Lower leg skin (tissue), 3 donors: ENCODE results near the gene PKP2.

Experiments
- CTCF ChIP-seq, 3 donors: fragments of 450-650 bp; IDR thresholded peaks; one replicate each; pipeline ENCODE4 v1.5.1; 2016; ENCODE audit warnings: antibody characterized with exemption in 3 of 3, mild to moderate bottlenecking in 3 of 3, moderate library complexity in 2 of 3
- POLR2A ChIP-seq, 2 donors: fragments of 450-650 bp; IDR thresholded peaks; one replicate each; pipeline ENCODE4 v1.6.1; 2016 to 2017; ENCODE audit warnings: antibody characterized with exemption in 2 of 2, mild to moderate bottlenecking in 1 of 2, moderate library complexity in 1 of 2

GRCh38 chr12:32755051-32755653 lies 141.4 kb downstream of the PKP2 start:
- TF ChIP-seq CTCF (IDR thresholded peaks at IDR 0.05) (no peak), POLR2A (IDR thresholded peaks at IDR 0.05) (no peak)
